OCI-LY3 (cell line): ENCODE results near the gene SBSN.

ENCODE experiments used
- H2AFZ ChIP-seq: fragments of 200-600, 300-600 bp; shearing (Covaris generic); 2 replicates; pipeline ENCODE4 v1.6.0; 2014; ENCODE audit warnings: antibody characterized with exemption, low read depth, low read length
- H3K27ac ChIP-seq: fragments of 200-600, 300-600 bp; sonication (generic); 2 replicates; pipeline ENCODE4 v1.5.1; 2014; ENCODE audit warnings: mild to moderate bottlenecking, low read length, moderate library complexity, mixed read lengths
- H3K27me3 ChIP-seq: fragments of 200-600, 300-600 bp; sonication (generic); 2 replicates; pipeline ENCODE4 v1.6.1; 2014; ENCODE audit warnings: low read depth, low read length, mixed read lengths
- H3K36me3 ChIP-seq: fragments of 200-600, 300-600 bp; sonication (generic); replicated peaks from 2 replicates; pipeline ENCODE3; 2014; ENCODE audit warnings: low read depth, low read length, mixed read lengths
- H3K4me1 ChIP-seq: fragments of 300-600, 200-600 bp; sonication (generic); 2 replicates; pipeline ENCODE4 v1.6.1; 2014; ENCODE audit warnings: low read length, mixed read lengths
- H3K4me2 ChIP-seq: fragments of 200-600, 300-600 bp; sonication (generic); 2 replicates; pipeline ENCODE4 v1.6.1; 2014; ENCODE audit warnings: low read length, mixed read lengths
- H3K4me3 ChIP-seq: fragments of 300-600, 200-600 bp; sonication (generic); 2 replicates; pipeline ENCODE4 v1.5.1; 2014; ENCODE audit warnings: antibody characterized with exemption, mild to moderate bottlenecking, low read length, moderate library complexity
- H3K79me2 ChIP-seq: fragments of 300-600, 200-600 bp; shearing (Covaris generic); 2 replicates; pipeline ENCODE4 v1.6.1; 2014; ENCODE audit warnings: mild to moderate bottlenecking, low read length, mixed read lengths
- H3K9ac ChIP-seq: fragments of 300-600, 200-600 bp; shearing (Covaris generic); 2 replicates; pipeline ENCODE4 v1.6.0; 2014; ENCODE audit warnings: mild to moderate bottlenecking, low read length, moderate library complexity
- H3K9me3 ChIP-seq: fragments of 200-600, 300-600 bp; shearing (Covaris generic); 2 replicates; pipeline ENCODE4 v1.6.1; 2014; ENCODE audit warnings: low read length, mixed read lengths; ENCODE audit not compliant: insufficient read depth
- H4K20me1 ChIP-seq: fragments of 200-600, 300-600 bp; sonication (generic); 2 replicates; pipeline ENCODE4 v1.6.1; 2016; ENCODE audit warnings: low read length, mixed read lengths; ENCODE audit not compliant: insufficient read depth
- CTCF ChIP-seq: fragments of 200-600, 300-600 bp; sonication (generic); IDR thresholded peaks from 2 replicates; pipeline ENCODE4 v1.5.1; 2014; ENCODE audit warnings: antibody characterized with exemption, low read length, low read depth
- EZH2phosphoT487 ChIP-seq: fragments of 200-600 bp; shearing (Covaris generic); IDR thresholded peaks from 2 replicates; pipeline ENCODE4 v1.6.1; 2018; ENCODE audit warnings: antibody characterized with exemption, mixed run types, low read depth

SBSN gene

GRCh38 chr19:35565016-35565856, 37.1 kb upstream of the SBSN start:
- no peaks in the 10 kb centered on the region for H4K20me1 ChIP-seq
- no peak overlapping the region for H3K9ac ChIP-seq
- no peak overlapping the region for H3K4me2 ChIP-seq
- no peak overlapping the region for H3K4me3 ChIP-seq
- H3K4me1 ChIP-seq = no peaks in the 10 kb centered on the region
- H3K36me3 ChIP-seq = no peaks in the 10 kb centered on the region
- peaks cover 40% of the 10 kb centered on the region for H3K27me3 ChIP-seq
- H3K27ac ChIP-seq = no peak overlapping the region
- H2AFZ ChIP-seq = no peak overlapping the region
- no peaks in the 10 kb centered on the region for H3K79me2 ChIP-seq
- no peaks in the 10 kb centered on the region for H3K9me3 ChIP-seq
- no peak for TF ChIP-seq CTCF
- no peak for TF ChIP-seq EZH2phosphoT487

GRCh38 chr19:35563207-35563829, 35.2 kb upstream of the SBSN start, which contains the start of gene ATP4A:
Gene ATP4A, minus strand, starts transcription at chr19:35563658. Its CDS starts 29 bp downstream, at chr19:35563629.
- H3K4me2 ChIP-seq = no peak within 1 kb of the TSS

GRCh38 chr19:35562776-35563175, 34.7 kb upstream of the SBSN start:
- Histone ChIP-seq H3K79me2 (no peaks in the 10 kb centered on the region), H3K4me2 (no peak overlapping the region), H3K27ac (no peak overlapping the region), H3K9me3 (no peaks in the 10 kb centered on the region), H3K9ac (no peak overlapping the region), H3K4me1 (peaks cover 14% of the 10 kb centered on the region), H4K20me1 (no peaks in the 10 kb centered on the region), H3K36me3 (no peaks in the 10 kb centered on the region), H3K27me3 (peaks cover 30% of the 10 kb centered on the region), H2AFZ (no peak overlapping the region), H3K4me3 (no peak overlapping the region)
- TF ChIP-seq CTCF = no peak
- no peak for TF ChIP-seq EZH2phosphoT487

More at GRCh38 chr19:35563207-35563829, 35.2 kb upstream of the SBSN start, which contains the start of gene ATP4A:
- Histone ChIP-seq H3K9ac (no peak within 1 kb of the TSS), H3K9me3 (no peaks in the 10 kb centered on the region), H3K4me1 (peaks cover 14% of the 10 kb centered on the region), H3K4me3 (no peak within 1 kb of the TSS), H3K79me2 (no peaks in the 10 kb centered on the region), H2AFZ (no peak within 1 kb of the TSS), H3K27ac (no peak within 1 kb of the TSS), H4K20me1 (no peaks in the 10 kb centered on the region), H3K27me3 (peaks cover 33% of the 10 kb centered on the region), H3K36me3 (no peaks in the 10 kb centered on the region)
- TF ChIP-seq CTCF = no peak

GRCh38 chr19:35562336-35562735, 34.2 kb upstream of the SBSN start:
- Histone ChIP-seq H3K79me2 (no peaks in the 10 kb centered on the region), H3K4me1 (peaks cover 14% of the 10 kb centered on the region), H3K4me3 (no peak overlapping the region), H3K27ac (no peak overlapping the region), H4K20me1 (no peaks in the 10 kb centered on the region), H3K9ac (no peak overlapping the region), H3K9me3 (no peaks in the 10 kb centered on the region), H3K27me3 (peaks cover 27% of the 10 kb centered on the region), H3K36me3 (no peaks in the 10 kb centered on the region), H2AFZ (no peak overlapping the region), H3K4me2 (no peak overlapping the region)
- no peak for TF ChIP-seq EZH2phosphoT487
- TF ChIP-seq CTCF = no peak
